Spleen (tissue), 7 donors: ENCODE measurements around the gene TRIM26.

Source experiments
- CTCF ChIP-seq, 11 experiments: fragments of 200-600 bp in 7 of 11; fragments of 450-650 bp in 4 of 11; sonication (generic) in 4 of 11; IDR thresholded peaks in 8 of 11; conservative IDR thresholded peaks in 3 of 11; 1 replicate in 7 of 11; 2 replicates in 4 of 11; pipeline versions ENCODE4 v1.4.0 to v1.8.0; 2016 to 2021; ENCODE audit warnings: antibody characterized with exemption in 11 of 11, inconsistent platforms in 4 of 11, mild to moderate bottlenecking in 1 of 11
- POLR2A ChIP-seq, 3 donors: fragments of 450-650 bp; IDR thresholded peaks; one replicate each; pipeline ENCODE4 v1.5.1; 2017; ENCODE audit warnings: antibody characterized with exemption in 3 of 3, mild to moderate bottlenecking in 1 of 3
- POLR2AphosphoS5 ChIP-seq, 3 donors: sonication (generic); formaldehyde crosslinking; IDR thresholded peaks; one replicate each; pipeline ENCODE4 v1.5.1; 2017; ENCODE audit warnings: antibody characterized with exemption in 3 of 3
- donor health status: DM: no; HTN: no; CAD: no; lungs with moderate emphysema.
- donor health status: DM: no; HTN: no; CAD: no.
- donor health status: DM: no; HTN: no; CAD: no.

GRCh38 chr6:30171677-30172471 lies 41.3 kb downstream of the TRIM26 start:
- TF ChIP-seq CTCF (IDR thresholded peaks at IDR 0.05 in 8 of 11, conservative IDR thresholded peaks at IDR 0.05 in 3 of 11): no peak
- TF ChIP-seq POLR2AphosphoS5 (IDR thresholded peaks at IDR 0.05): no peak
- TF ChIP-seq POLR2A (IDR thresholded peaks at IDR 0.05): no peak
